ENCODE data around the gene EXD2.

GRCh38 chr14:69280746-69281291 is 89.5 kb downstream of the EXD2 start:
- no peak for TF ChIP-seq CTCF (conservative IDR thresholded peaks at IDR 0.05 in 1 of 2, IDR thresholded peaks at IDR 0.05 in 1 of 2; ENCODE audit: extremely low read depth in 1 of 2, insufficient read depth in 1 of 2, low read depth in 1 of 2, low read length in 2 of 2)
- no peak for TF ChIP-seq EZH2 (IDR thresholded peaks at IDR 0.05; ENCODE audit: borderline replicate concordance, low read length)
